Esophagus muscularis mucosa (tissue), 3 donors: ENCODE measurements around the gene PLAAT5.
A peak's percentile ranks its signal among the peaks of the same experiment; 100 is the strongest.

Source experiments
- CTCF ChIP-seq, 3 experiments: fragments of 200-600 bp in 2 of 3; fragments of 450-650 bp in 1 of 3; sonication (generic) in 2 of 3; IDR thresholded peaks; one replicate each; pipeline ENCODE4 v1.5.1; 2017 to 2019; ENCODE audit warnings: antibody characterized with exemption in 3 of 3, mild to moderate bottlenecking in 2 of 3, moderate library complexity in 1 of 3
- POLR2AphosphoS5 ChIP-seq, 2 donors: sonication (generic); formaldehyde crosslinking; IDR thresholded peaks; one replicate each; pipeline ENCODE4 v1.6.1; 2017; ENCODE audit warnings: antibody characterized with exemption in 2 of 2

- TF ChIP-seq CTCF (IDR thresholded peaks at IDR 0.05) (no peak), POLR2AphosphoS5 (IDR thresholded peaks at IDR 0.05) (peak in 1 of 2 donors; percentile 52)
These were observed at the start of gene PLAAT5 for GRCh38 chr11:63490551-63491239.
